ENCODE measurements around the gene GCNT3.
"Not testable (repeated sequence)": the region's sequence is repeated elsewhere in the genome, so short reads cannot be mapped to it uniquely, and the experiment has no call there.

Gene GCNT3

DNA sequence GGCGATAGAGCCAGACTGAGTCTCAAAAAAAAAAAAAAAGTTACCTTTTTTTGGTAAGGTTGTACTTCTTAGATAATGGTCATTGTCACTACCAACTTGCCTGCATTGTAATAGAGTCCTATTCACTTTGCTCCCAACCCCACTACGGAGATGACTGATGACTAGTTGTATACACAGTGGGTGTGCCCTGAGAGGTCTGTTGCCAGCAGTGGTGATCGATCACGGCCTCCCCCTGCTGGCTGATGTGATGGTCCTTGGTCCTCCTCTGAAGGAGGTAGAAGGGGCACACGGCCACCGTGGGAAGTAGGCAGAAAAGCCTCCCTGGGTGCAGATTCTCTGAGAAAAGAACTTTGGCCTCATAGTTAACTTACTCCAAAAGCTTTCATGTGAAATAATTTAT, 10.7 kb downstream of the GCNT3 start:
- DNase-seq = peak in 1 of 5 donors; percentile 57

DNA sequence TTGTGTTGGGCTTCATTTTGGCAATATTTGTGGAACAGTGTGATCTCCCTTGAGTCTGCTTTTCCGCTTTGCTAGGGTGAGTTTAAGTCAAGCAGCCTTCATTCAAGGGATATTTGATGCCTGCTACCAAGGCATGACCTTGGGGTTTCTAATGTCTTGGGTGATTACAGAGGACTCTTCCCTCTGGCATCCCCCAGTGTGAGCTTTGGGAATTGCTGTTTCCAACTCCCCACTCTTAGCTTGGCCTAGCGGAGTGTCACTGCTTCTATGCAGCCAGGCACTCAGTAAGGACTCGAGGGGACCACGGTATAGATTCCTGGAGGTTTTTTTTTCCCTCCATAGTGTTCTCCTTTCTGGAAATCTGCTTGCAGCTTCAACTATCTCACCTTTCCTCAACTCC, 21.1 kb downstream of the GCNT3 start:
- DNase-seq = no peak

DNA sequence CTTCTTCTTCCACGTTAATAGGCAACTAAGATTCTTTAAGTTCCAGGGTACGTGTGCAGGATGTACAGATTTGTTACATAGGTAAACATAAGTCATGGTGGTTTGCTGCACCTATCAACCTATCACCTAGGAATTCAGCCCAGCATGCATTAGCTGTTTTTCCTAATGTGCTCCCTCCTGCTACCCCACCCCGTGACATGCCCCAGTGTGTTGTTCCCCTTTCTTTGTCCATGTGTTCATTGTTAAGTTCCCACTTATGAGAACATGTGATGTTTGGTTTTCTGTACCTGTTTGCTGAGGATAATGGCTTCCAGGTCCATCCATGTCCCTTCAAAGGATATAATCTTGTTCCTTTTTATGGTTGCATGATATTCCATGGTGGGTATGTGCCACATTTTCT, 24.6 kb downstream of the GCNT3 start:
- DNase-seq = no peak

DNA sequence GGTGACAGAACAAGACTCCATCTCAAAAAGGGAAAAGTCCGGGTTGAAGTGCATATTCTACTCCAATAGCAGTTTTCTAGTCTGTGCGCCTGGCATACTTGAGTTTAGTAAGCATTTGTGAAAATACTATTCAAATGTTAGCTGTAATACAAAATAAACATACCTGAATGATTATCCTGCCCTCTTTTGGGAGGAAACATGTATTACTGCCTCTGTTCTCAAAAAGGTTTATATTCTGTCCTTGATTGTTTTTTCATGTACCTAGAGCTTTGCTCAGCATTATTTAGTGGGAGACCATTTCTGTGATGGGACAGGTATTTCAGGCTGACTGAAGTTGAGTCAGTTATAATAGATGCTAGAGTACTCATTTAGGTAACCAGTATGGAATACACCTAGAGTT, 25.9 kb downstream of the GCNT3 start:
- not testable (repeated sequence) for DNase-seq

GRCh38 chr15:59642351-59642750, 30.8 kb downstream of the GCNT3 start:
- DNase-seq = no peak

GRCh38 chr15:59644756-59645155, 33.2 kb downstream of the GCNT3 start:
- DNase-seq = no peak

DNA sequence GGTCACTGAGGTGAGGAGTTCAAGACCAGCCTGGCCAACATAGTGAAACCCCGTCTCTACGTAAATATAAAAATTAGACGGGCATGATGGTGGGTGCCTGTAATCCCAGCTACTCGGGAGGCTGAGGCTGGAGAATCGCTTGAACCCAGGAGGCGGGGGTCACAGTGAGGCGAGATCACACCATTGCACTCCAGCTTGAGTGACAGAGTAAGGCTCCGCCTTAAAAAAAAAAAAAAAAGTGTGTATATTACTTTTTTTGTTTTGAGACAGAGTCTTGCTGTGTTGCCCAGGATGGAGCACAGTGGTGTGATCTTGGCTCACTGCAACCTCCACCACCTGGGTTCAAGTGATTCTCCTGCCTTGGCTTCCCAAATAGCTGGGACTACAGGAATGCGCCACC, 34.2 kb downstream of the GCNT3 start:
- DNase-seq = not testable (repeated sequence)

DNA sequence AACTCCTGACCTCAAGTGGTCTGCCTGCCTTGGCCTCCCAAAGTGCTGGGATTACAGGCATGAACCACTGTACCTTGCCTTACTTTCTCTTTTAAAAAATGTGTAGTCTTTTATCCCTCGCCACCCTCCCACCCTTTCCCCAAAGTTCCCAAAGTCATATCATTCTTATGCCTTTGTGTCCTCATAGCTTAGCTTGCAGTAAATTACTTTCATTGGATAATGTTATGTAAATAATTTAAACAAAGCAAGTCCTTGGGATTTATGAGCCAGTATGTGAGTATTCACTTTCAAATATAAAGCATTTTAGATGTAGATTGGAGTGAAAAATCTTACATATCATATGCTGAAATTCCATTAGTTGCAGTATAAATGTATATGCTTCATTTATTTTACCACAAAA, 34.7 kb downstream of the GCNT3 start:
- no peak for DNase-seq

- DNase-seq = no peak
Observed at GRCh38 chr15:59647085-59647484, 35.5 kb downstream of the GCNT3 start.

- no peak for DNase-seq
Observed at GRCh38 chr15:59649603-59650002, 38.0 kb downstream of the GCNT3 start.

- no peak for DNase-seq
Observed at GRCh38 chr15:59654046-59654445, 42.5 kb downstream of the GCNT3 start.

- peak; percentile 88 to 94 (median 91) for DNase-seq
Observed at GRCh38 chr15:59656897-59657634, 45.5 kb downstream of the GCNT3 start, which contains the start of gene GTF2A2. GTF2A2 (minus strand) TSS chr15:59657515; CDS start chr15:59652277, 5,238 bp downstream.

DNA sequence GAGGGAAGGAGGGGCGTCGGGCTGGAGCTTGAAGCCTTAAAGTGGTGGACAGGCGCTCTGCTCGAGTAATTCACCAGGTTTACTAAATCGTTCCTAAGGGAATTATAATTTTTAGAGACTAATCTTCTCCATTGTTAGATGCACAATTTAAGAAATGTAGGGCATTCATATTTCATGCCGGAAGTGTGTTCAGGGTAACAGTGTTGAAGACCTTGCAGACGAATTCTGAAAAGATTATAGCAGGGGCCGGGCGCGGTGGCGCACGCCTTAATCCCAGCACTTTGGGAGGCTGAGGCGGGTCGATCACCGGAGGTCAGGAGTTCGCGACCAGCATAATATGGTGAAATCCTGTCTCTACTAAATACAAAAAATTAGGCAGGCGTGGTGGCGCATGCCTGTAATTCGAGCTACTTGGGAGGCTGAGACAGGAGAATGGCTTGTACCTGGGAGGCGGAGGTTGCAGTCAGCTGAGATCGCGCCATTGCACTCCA, 46.1 kb downstream of the GCNT3 start:
- no peak for DNase-seq

GRCh38 chr15:59659366-59659765, 47.8 kb downstream of the GCNT3 start:
- DNase-seq = no peak

- no peak for DNase-seq
Observed at GRCh38 chr15:59662260-59662659, 50.7 kb downstream of the GCNT3 start.

DNA sequence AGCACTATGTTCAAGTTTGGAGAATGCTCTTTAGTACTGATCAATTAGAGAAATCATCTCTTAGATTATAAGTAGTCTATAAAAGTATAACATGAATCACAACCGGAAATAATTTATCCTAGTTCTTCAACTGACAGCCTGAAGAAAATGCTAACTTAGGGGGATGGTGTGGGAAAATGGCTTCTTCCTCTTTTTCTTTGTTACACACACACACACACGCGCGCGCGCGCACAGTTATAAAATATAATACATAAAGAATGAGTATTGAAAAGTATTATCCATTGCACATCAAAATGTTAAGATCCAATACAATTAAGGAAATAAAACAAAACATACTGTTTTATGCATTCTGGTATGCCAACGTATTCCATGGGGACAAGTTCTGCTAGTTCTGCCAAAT, 57.0 kb downstream of the GCNT3 start:
- no peak for DNase-seq
